IgD-negative memory B cell (primary cell): ENCODE measurements around the gene STK4. TPM values are rescaled to one million over a fixed set of nuclear protein-coding genes. Genes with fewer than 3 reads are reported as not detected.
"Not testable (repeated sequence)": the region's sequence is repeated elsewhere in the genome, so short reads cannot be mapped to it uniquely, and the experiment has no call there.

Experiments used
- H3K27ac Mint-ChIP-seq, 3 donors: one replicate each; pipeline ENCODE4 v1.8.0; 2020 to 2022; ENCODE audit warnings: mild to moderate bottlenecking in 3 of 3, mixed read lengths in 3 of 3, moderate library complexity in 1 of 3
- H3K27me3 Mint-ChIP-seq: one replicate; pipeline ENCODE4 v1.8.0; 2021; ENCODE audit warnings: mixed read lengths
- H3K36me3 Mint-ChIP-seq: one replicate; pipeline ENCODE4 v1.8.0; 2020; ENCODE audit warnings: mild to moderate bottlenecking, mixed read lengths
- H3K4me1 Mint-ChIP-seq, 3 donors: one replicate each; pipeline ENCODE4 v1.8.0; 2020 to 2022; ENCODE audit warnings: mixed read lengths in 3 of 3, mild to moderate bottlenecking in 1 of 3
- H3K4me3 Mint-ChIP-seq, 4 donors: one replicate each; pipeline ENCODE4 v1.8.0; 2020 to 2022; ENCODE audit warnings: mild to moderate bottlenecking in 4 of 4, mixed read lengths in 4 of 4, moderate library complexity in 3 of 4
- H3K9me3 Mint-ChIP-seq, 3 donors: one replicate each; pipeline ENCODE4 v1.8.0; 2020 to 2021; ENCODE audit warnings: mixed read lengths in 3 of 3, mild to moderate bottlenecking in 1 of 3
- polyA plus RNA-seq: library from polyadenylated mRNA; unstranded; fragments of 300-500 nt; fragmentation: Illumina TruSeq; gene quantifications from one replicate; pipeline ENCODE4 v1.2.3, GENCODE V29; 2021

The STK4 gene
- polyA plus RNA-seq, 1 donor from 2014 or later = 131 TPM

DNA sequence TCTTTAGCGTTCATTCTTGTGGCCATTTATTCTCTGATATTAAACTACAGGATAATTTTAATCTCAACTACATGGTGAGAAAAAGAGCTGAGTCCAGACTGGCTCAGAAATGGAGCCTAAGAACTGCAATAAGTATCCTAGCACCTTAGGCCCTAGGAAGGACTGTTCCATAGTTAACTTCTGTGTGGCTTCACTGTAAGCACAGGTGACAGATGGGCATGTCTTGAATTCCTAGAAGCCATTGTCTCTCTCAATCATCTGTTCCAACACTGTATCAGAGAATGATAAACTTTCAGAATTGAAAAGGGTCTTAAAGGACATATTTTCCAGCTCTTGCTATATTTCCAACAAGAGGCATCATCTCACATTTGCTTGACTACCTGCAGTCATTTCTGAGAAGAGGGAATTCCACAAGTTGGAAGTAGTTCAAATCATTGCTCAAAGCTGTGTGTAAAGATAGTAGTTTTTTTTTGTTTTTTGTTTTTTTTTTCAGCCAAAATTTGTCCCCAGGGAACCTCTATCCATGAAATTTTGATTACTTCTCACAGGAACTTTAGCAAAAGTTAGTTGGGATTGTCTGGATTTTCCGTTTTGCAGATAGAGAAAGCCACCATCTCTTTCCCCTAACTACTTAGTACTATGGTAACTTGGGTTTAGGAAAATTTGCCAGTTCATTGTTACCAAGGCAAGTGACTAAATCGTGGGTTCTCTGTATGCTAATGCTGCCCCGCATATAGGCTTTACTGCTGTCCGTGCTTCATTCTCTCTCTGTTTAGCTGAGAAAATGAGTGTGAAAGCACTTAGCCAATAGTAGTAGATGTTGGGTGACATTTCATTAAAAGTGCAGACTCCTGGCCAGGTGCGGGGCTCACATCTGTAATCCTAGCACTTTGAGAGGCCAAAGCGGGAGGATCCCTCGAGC lies 87.4 kb downstream of the STK4 start:
- Mint-ChIP-seq H3K4me1 (peaks cover 64 to 72% (median 72%) of the 10 kb centered on the region in 3 donors), H3K4me3 (peak overlapping the region in 3 of 4 donors; percentile 24 to 87 (median 30)), H3K27me3 (peaks cover 1% of the 10 kb centered on the region), H3K9me3 (no peaks in the 10 kb centered on the region), H3K27ac (peak overlapping the region; percentile 67 to 92 (median 77)), H3K36me3 (peaks cover 5% of the 10 kb centered on the region)

DNA sequence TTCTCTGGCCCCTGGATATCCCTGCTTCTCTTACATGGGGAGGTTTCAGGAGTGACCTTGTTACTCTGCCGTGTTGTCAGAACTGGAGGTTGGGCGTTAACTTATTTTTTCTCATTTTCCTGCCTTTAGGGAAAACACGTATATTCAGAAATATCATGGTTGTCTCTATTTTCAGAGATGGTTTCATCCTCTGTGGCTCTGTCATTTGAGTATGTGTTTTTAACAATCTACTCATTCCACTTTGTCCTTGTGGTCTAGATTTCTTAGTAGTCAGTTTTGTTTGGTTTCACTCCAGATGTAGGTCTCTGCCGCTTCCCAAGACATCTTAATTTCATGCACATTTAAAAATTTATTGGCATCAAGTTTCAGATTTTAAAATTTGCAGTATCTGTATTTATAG lies 88.7 kb downstream of the STK4 start:
- H3K4me3 Mint-ChIP-seq = peak overlapping the region in 1 of 4 donors; percentile 46
- H3K4me1 Mint-ChIP-seq = peaks cover 57 to 67% (median 66%) of the 10 kb centered on the region in 3 donors
- no peaks in the 10 kb centered on the region for H3K36me3 Mint-ChIP-seq
- peak overlapping the region in 2 of 3 donors; percentile 73 to 92 for H3K27ac Mint-ChIP-seq
- H3K9me3 Mint-ChIP-seq = no peaks in the 10 kb centered on the region
- H3K27me3 Mint-ChIP-seq = no peaks in the 10 kb centered on the region

DNA sequence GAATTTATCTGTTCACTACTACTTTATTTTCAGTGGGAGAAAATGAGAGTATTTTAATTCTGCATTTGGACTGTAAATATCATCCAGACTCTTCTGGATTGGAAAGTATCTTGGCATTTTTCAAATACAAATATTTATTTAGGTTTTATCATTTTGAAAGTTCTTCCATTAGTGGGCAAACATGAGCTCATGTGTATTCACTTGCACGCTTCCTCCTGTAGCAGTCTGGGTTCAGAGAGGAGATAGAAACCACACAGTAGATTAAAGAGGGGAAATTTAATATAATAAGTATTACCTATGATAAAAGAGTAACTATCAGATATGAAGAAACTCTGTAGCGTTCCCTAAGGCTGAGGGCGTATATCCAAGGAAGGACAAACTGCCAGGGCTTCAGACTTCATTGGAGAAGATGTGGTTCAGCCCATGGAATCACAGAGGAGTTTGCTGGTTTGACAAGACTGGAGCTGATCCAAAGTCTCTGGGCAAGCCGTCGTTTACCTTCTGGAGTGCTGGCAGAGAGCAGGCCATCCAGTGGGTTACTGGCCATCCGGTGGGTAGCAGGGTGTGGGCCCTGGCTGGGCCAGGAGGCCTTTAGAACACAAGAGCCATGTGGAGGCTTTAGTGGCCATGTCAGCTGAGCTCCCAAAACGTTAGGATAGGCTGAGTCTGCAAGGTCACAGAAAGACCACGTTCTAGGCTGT lies 90.3 kb downstream of the STK4 start:
- Mint-ChIP-seq H3K27ac (peak overlapping the region; percentile 10 to 92 (median 53)), H3K36me3 (no peaks in the 10 kb centered on the region), H3K4me1 (peaks cover 52 to 67% (median 64%) of the 10 kb centered on the region in 3 donors)

DNA sequence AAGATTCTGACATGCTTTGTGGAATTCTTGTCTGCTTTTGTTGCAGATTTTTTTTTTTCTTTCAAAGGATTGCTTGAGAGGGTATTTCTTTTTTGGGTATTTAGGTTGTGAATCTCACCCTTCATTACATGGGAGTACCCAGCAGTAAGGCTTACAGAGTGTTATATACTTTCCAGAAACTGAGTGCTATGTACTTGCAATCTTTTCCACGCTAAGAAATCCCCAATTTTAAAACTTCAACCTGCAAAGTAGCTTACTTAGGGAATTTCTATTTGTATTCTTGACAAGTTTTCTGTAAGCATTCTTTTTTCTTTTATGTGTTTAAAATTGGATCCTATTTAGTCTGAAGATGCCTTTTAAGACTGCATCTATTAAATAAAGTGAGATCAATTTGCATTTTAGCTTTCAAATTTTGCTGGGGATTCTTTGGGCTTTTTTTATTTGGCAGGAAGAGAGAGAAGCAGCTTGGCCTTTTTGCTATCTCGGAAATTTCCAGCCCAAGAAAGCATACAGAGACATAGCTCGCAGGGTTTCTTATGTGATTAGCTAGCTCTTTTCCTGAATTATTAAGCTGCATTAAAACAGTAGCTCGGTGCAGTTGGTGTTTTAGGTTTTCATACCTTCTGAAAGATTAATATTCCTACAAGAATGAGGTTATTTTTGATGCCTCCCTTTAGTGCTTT lies 92.0 kb downstream of the STK4 start:
- peak overlapping the region in 1 of 4 donors; percentile 75 for H3K4me3 Mint-ChIP-seq
- peaks cover 44 to 55% (median 53%) of the 10 kb centered on the region in 3 donors for H3K4me1 Mint-ChIP-seq

More for the DNA sequence above, 90.3 kb downstream of the STK4 start:
- Mint-ChIP-seq H3K9me3 (no peaks in the 10 kb centered on the region), H3K4me3 (no peak overlapping the region), H3K27me3 (no peaks in the 10 kb centered on the region)

DNA sequence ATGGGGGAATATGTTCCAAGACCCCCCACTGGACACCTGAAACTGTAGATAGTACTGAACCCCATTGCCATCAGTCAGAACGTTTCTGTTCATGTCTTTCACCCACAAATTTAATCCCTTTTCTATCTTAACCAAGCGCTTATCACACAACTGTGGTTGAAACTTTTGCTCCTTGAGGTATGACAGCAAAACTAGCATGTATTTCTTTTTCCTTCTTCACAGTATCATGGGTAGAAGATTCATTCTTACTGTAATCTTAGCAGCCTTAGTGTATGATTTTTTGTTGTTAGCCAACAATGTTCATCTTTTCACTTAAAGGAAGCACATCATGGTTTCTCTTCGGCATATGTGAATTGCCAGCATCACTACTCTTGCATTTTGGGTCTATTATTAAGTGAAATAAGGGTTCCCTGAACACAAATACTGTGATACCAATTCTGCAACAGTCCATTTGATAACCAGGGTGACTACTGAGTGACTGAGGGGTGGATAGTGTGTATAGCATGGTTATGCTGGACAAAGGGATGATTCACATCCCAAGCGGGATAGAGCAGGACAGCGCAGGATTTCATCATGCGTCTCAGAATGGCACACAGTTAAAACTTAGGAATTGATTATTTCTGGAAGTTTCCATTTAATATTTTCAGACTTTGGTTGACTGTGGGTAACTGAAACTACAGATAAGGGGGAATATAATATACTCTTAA lies 92.9 kb downstream of the STK4 start:
- Mint-ChIP-seq H3K4me3 (peak overlapping the region in 1 of 4 donors; percentile 9), H3K4me1 (peaks cover 40 to 51% (median 50%) of the 10 kb centered on the region in 3 donors), H3K36me3 (peaks cover 3% of the 10 kb centered on the region), H3K27me3 (no peaks in the 10 kb centered on the region), H3K27ac (peak overlapping the region; percentile 12 to 59 (median 50)), H3K9me3 (no peaks in the 10 kb centered on the region)

More for the DNA sequence above, 92.0 kb downstream of the STK4 start:
- Mint-ChIP-seq H3K27ac (peak overlapping the region; percentile 11 to 59 (median 50)), H3K36me3 (peaks cover under 1% of the 10 kb centered on the region), H3K9me3 (no peaks in the 10 kb centered on the region), H3K27me3 (no peaks in the 10 kb centered on the region)

DNA sequence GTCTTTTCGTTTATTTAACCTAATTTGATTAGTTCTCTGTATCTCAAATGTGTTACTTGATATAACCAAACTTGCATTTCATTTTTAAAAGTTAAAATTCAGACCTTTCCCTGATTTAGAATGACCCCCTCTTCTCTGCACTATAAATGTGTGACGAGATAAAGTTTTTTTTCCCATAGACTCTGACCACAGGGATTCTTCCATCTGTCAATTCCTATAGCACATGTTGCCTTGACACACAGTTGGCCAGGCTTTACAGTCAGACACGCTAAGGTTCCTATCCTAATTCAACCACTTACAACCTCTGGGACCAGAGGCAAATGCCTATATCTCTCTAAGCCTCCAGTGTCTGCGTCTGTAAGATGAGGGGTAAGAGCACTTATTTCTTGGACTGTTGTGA lies 94.0 kb downstream of the STK4 start:
- H3K9me3 Mint-ChIP-seq = no peaks in the 10 kb centered on the region
- H3K36me3 Mint-ChIP-seq = peaks cover 3% of the 10 kb centered on the region
- H3K27ac Mint-ChIP-seq = peak overlapping the region in 2 of 3 donors; percentile 59 to 80
- H3K4me3 Mint-ChIP-seq = no peak overlapping the region
- H3K4me1 Mint-ChIP-seq = peaks cover 46 to 56% (median 52%) of the 10 kb centered on the region in 3 donors
- no peaks in the 10 kb centered on the region for H3K27me3 Mint-ChIP-seq

DNA sequence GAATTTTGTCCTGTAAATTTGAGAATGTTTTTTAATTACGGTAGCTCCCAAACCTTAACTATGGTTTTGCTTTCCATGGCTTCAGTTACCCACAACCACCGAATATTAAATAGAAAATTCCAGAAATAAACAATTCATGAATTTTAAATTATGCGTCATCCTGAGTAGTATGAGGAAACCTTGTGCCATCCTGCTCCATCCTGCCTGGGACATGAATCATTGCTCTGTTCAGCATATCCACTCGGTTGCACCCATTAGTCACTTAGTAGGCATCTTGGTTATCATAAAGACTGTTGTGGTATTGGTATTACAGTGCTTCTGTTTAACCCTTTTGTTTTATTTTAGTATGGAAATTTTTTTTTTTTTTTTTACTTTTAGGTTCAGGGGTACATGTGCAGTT lies 94.9 kb downstream of the STK4 start:
- Mint-ChIP-seq H3K36me3 (peaks cover 3% of the 10 kb centered on the region), H3K4me3 (no peak overlapping the region), H3K27ac (no peak overlapping the region)

DNA sequence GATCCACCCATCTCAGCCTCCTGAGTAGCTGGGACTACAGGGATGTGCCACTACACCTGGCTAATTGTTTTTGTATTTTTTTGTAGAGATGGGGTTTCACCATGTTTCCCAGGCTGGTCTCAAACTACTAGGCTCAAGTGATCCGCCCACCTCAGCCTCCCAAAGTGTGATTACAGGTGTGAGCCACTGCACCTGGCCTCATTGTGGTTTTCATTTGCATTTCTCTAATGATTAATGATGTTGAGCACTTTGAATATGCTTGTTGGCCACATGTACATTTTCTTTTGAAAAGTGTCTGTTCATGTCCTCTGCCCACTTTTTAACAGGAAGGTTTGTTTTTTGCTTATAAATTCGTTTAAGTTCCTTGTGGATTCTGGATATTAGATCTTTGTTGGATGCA lies 96.8 kb downstream of the STK4 start:
- Mint-ChIP-seq H3K4me1 (peaks cover 43 to 55% (median 46%) of the 10 kb centered on the region in 3 donors), H3K4me3 (peak overlapping the region; percentile 2 to 79 (median 48)), H3K27ac (peak overlapping the region in 2 of 3 donors; percentile 9 to 33)
- H3K9me3 Mint-ChIP-seq, H3K36me3 Mint-ChIP-seq, H3K27me3 Mint-ChIP-seq: not testable (repeated sequence)

More for the DNA sequence above, 94.9 kb downstream of the STK4 start:
- Mint-ChIP-seq H3K27me3 (no peaks in the 10 kb centered on the region), H3K4me1 (peaks cover 47 to 54% (median 48%) of the 10 kb centered on the region in 3 donors), H3K9me3 (no peaks in the 10 kb centered on the region)

DNA sequence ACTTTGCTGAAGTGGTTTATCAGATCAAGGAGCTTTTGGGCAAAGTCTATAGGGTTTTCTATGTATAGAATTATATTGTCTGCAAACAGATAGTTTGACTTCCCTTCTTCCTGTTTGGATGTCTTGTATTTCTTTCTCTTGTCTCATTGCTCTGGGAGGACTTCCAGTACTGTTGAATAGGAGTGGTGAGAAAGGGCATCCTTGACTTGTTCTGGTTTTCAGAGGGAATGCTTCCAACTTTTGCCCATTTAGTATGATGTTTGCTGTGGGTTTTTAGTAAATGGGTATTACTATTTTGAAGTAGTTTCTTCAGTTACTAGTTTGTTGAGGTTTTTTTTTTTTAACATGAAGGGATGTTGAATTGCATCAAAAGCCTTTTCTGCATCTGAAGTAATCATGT lies 98.5 kb downstream of the STK4 start:
- peak overlapping the region in 2 of 3 donors; percentile 11 to 80 for H3K27ac Mint-ChIP-seq
- H3K36me3 Mint-ChIP-seq = peaks cover 6% of the 10 kb centered on the region
- H3K4me1 Mint-ChIP-seq = peaks cover 33 to 46% (median 33%) of the 10 kb centered on the region in 3 donors
- no peaks in the 10 kb centered on the region for H3K9me3 Mint-ChIP-seq
- H3K27me3 Mint-ChIP-seq = no peaks in the 10 kb centered on the region
- H3K4me3 Mint-ChIP-seq = peak overlapping the region in 3 of 4 donors; percentile 5 to 67 (median 43)

DNA sequence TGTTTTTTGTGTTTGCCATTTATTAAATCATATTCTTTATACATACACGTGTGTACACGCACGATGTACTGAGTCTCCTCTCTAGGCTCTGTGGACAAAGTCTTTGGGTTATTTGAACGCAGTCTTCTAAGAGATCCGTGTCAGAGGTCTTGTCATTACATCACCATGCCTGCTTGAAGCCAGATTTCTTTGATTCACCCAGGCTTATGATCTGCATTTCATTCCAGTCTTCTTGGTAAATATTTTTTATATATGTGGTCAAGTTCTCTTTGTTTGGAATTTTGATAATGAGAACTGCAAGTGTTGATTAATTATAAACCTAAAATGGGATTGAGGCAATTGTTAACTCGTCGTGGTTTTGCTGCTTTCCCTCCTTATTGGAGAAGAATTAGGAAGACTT lies 100.1 kb downstream of the STK4 start:
- peaks cover 6% of the 10 kb centered on the region for H3K36me3 Mint-ChIP-seq
- no peaks in the 10 kb centered on the region for H3K9me3 Mint-ChIP-seq
- H3K4me1 Mint-ChIP-seq = peaks cover 30 to 45% (median 39%) of the 10 kb centered on the region in 3 donors
- H3K27me3 Mint-ChIP-seq = no peaks in the 10 kb centered on the region
- peak overlapping the region in 1 of 4 donors; percentile 27 for H3K4me3 Mint-ChIP-seq
- H3K27ac Mint-ChIP-seq = peak overlapping the region in 2 of 3 donors; percentile 63 to 80

DNA sequence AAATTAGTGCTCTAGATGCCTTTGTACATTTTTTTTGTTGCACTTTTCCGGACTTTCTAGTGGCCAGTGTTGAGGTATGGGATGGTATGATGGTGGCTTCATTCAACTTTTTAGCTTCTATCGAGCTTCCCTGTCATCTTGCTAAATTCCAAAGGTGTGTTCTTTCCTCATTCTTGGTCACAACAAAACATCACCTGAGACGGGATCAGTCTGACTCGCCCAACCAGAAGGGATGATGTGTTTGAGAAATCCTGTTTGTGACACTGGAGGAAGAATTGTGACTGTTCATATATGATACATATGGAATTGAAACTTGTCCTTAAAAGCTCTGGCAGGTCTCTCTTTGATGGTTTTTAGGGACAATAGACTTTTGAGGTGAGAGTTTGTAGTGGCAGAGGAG lies 100.8 kb downstream of the STK4 start:
- Mint-ChIP-seq H3K27ac (no peak overlapping the region), H3K36me3 (peaks cover 6% of the 10 kb centered on the region), H3K4me3 (no peak overlapping the region), H3K4me1 (peaks cover 31 to 43% (median 38%) of the 10 kb centered on the region in 3 donors), H3K9me3 (no peaks in the 10 kb centered on the region), H3K27me3 (no peaks in the 10 kb centered on the region)

DNA sequence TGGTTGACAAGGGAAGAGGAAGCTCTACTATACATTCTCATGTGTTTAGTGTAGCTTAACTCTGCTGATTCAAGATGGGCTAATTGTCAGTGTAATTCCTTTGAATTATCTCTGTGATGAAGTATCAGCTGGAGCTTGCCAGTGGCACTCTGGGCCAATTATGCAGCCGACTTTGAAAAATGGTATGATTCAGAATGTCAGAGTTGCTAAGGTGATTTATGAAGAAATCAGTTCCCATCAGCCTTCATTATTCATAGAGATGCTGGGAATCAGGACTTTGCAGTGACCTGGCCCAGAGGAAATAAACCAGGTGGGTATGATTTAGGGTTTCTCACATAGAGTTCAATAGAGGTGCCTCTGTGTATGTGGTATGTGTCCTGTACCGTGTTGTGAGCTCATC lies 101.2 kb downstream of the STK4 start:
- Mint-ChIP-seq H3K27ac (no peak overlapping the region), H3K27me3 (no peaks in the 10 kb centered on the region), H3K4me3 (no peak overlapping the region), H3K9me3 (no peaks in the 10 kb centered on the region), H3K4me1 (peaks cover 31 to 40% (median 36%) of the 10 kb centered on the region in 3 donors), H3K36me3 (peaks cover 6% of the 10 kb centered on the region)

DNA sequence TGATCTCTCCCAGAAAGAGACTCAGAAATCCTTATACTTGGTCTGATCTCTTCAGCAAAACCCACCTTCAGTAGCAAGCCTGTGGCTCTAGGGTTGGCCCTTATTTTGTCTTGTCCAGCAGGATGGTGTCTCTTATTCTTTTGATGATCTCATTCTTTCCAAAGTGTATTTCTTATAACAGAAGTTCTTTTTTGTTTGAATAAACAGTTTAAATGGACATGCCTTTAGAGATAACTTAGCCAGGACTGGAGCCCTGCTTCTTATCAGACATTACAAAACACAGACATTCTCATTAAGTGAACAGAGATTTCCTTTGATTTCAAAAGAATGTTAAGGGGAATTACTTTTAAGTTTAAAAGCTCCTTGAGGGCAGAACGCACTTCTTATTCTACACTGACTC lies 102.9 kb downstream of the STK4 start:
- H3K4me1 Mint-ChIP-seq = peaks cover 27 to 34% (median 27%) of the 10 kb centered on the region in 3 donors
- H3K4me3 Mint-ChIP-seq = no peak overlapping the region
- H3K27me3 Mint-ChIP-seq = no peaks in the 10 kb centered on the region
- no peak overlapping the region for H3K27ac Mint-ChIP-seq
- no peaks in the 10 kb centered on the region for H3K9me3 Mint-ChIP-seq
- H3K36me3 Mint-ChIP-seq = peaks cover 4% of the 10 kb centered on the region
